Measurements from ENCODE around the gene HEBP1. TPM values are rescaled to one million over a fixed set of nuclear protein-coding genes. Genes with fewer than 3 reads are reported as not detected.

Gene HEBP1
- total RNA-seq, 1 experiment from 2014 or later = 22.2 TPM

DNA sequence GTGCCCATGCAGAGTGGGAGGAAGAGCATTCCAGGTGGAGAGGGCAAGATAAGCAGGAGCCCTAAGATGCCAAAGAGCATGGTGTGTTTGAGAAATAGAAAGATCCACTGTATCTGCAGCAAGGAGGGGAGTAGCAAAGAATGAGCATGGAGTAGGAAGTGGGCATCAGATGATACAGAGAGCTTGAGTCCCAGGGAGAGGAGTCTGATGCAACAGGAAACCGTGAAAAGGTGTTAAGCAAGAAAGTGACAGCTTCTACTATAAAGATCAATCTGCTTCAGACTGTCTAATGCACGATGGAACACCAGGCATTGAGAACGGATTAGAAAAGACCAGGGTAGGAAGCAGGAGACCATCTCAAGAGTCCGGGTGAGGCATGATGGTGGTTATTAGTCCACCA, 35.8 kb downstream of the HEBP1 start:
- DNase-seq = no peak
- no peaks in the 10 kb centered on the region for H3K79me1 ChIP-seq (ENCODE audit: insufficient read depth, low read depth, low read length, poor library complexity, severe bottlenecking)
- H3T11ph ChIP-seq (ENCODE audit: low read length) = no peak overlapping the region
- H3K4ac ChIP-seq (ENCODE audit: low read depth, low read length) = no peak overlapping the region
- H3K23ac ChIP-seq (ENCODE audit: insufficient read length, low read depth, low read length) = no peak overlapping the region
- H3K18ac ChIP-seq (ENCODE audit: insufficient read length, low read depth, low read length) = no peak overlapping the region
- H3K27me3 Mint-ChIP-seq (ENCODE audit: low read depth) = no peaks in the 10 kb centered on the region
- no peak overlapping the region for H2BK12ac ChIP-seq (ENCODE audit: insufficient read length, low read depth, low read length)
- no peak overlapping the region for H4K91ac ChIP-seq (ENCODE audit: insufficient read length, low read depth, low read length)
- H3K27me3 ChIP-seq (ENCODE audit: insufficient read depth, low read length) = no peaks in the 10 kb centered on the region
- no peaks in the 10 kb centered on the region for H3K23me2 ChIP-seq (ENCODE audit: insufficient read length, low read depth, low read length, poor library complexity, severe bottlenecking)
- no peak overlapping the region for H2AK5ac ChIP-seq (ENCODE audit: insufficient read length, low read length)
- no peaks in the 10 kb centered on the region for H3K4me1 Mint-ChIP-seq
- no peaks in the 10 kb centered on the region for H4K20me1 ChIP-seq (ENCODE audit: control insufficient read depth, insufficient read depth, insufficient read length)
- no peak overlapping the region for H3K9ac ChIP-seq (ENCODE audit: extremely low read depth, insufficient read length, low read length)
- H3K79me2 ChIP-seq (ENCODE audit: insufficient read depth, low read length) = no peaks in the 10 kb centered on the region
- H4K8ac ChIP-seq (replicated peaks; ENCODE audit: insufficient read length, low read depth, low read length) = no peak overlapping the region
- H3K9me3 ChIP-seq (ENCODE audit: control insufficient read depth, low read depth, low read length) = no peaks in the 10 kb centered on the region
- no peak overlapping the region for H4K5ac ChIP-seq (ENCODE audit: insufficient read length, low read depth, low read length)
- H3K36me3 Mint-ChIP-seq (ENCODE audit: insufficient read depth in 1 of 3, low read depth in 3 of 3) = peaks cover 0 to 4% (median 0%) of the 10 kb centered on the region in 3 experiments; a peak in 3 of 7 replicates
- H3K27ac Mint-ChIP-seq = no peak overlapping the region; a peak in 1 of 7 replicates
- H2BK5ac ChIP-seq (ENCODE audit: insufficient read length, low read length) = no peak overlapping the region
- no peak overlapping the region for H2AFZ ChIP-seq (ENCODE audit: low read length)
- no peak overlapping the region for H2BK15ac ChIP-seq (ENCODE audit: low read depth, low read length)
- WGBS (ENCODE audit: extremely low coverage, insufficient read length, low lambda C conversion rate) = no CpG with 5 or more reads among the region's 4 CpGs
- H2BK120ac ChIP-seq (ENCODE audit: low read depth, low read length, poor library complexity, severe bottlenecking) = no peak overlapping the region
- no peak overlapping the region for H2BK20ac ChIP-seq (ENCODE audit: low read depth, low read length, poor library complexity, severe bottlenecking)
- H3K9me3 Mint-ChIP-seq = no peaks in the 10 kb centered on the region; a peak in 1 of 5 replicates
- no peak overlapping the region for H3K56ac ChIP-seq (ENCODE audit: insufficient read length, low read depth, low read length)
- H3K4me3 Mint-ChIP-seq = no peak overlapping the region
- no peak overlapping the region for H3K4me2 ChIP-seq (ENCODE audit: insufficient read depth, insufficient read length, low read length)
- TF ChIP-seq, protein P1, sequence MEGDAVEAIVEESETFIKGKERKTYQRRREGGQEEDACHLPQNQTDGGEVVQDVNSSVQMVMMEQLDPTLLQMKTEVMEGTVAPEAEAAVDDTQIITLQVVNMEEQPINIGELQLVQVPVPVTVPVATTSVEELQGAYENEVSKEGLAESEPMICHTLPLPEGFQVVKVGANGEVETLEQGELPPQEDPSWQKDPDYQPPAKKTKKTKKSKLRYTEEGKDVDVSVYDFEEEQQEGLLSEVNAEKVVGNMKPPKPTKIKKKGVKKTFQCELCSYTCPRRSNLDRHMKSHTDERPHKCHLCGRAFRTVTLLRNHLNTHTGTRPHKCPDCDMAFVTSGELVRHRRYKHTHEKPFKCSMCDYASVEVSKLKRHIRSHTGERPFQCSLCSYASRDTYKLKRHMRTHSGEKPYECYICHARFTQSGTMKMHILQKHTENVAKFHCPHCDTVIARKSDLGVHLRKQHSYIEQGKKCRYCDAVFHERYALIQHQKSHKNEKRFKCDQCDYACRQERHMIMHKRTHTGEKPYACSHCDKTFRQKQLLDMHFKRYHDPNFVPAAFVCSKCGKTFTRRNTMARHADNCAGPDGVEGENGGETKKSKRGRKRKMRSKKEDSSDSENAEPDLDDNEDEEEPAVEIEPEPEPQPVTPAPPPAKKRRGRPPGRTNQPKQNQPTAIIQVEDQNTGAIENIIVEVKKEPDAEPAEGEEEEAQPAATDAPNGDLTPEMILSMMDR (conservative IDR thresholded peaks at IDR 0.05) = no peak
- no peaks in the 10 kb centered on the region for H3K4me1 ChIP-seq (ENCODE audit: insufficient read depth, low read length)
- H3K14ac ChIP-seq (ENCODE audit: insufficient read depth, low read length) = no peak overlapping the region
- H3K27ac ChIP-seq (ENCODE audit: insufficient read length, low read depth, low read length) = no peak overlapping the region

All from H9 (cell line).